Measurements from ENCODE around the gene RALGPS1. TPM values are rescaled to one million over a fixed set of nuclear protein-coding genes. Genes with fewer than 3 reads are reported as not detected.

The RALGPS1 gene
- total RNA-seq, 1 experiment from 2014 or later = 18.6 TPM

DNA sequence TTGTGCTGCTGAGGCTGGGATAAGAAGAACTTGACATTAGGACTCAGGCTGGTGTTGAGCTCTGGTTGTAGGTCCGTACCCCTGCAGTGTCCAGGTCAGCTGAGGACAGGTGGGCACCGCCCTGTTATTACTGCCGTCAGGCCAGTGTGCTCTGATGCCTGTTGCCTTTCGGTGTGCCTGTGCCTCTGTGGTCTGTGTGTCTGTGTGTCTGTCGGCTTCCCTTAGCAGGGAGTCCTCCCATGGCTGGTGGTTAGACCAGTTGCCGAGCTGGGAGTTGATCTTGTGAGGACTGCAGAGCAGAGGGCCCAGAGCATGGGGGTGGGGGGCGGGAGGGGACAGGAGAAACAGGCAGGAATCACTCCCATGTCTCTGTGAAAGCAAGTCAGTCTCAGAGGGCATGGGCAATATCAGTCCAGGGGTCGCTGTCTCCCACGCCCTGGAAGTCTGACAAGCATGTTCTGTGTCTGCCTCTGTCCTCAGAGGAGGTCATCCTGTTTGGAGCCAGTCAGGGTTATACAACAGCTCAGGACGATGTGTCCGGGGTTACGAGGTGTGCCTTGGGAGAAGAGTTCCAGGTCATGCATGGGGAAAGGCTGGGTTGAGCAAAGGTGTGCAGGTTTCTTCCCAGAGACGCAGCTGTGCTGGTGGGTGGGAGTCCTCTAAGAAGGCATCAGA, 282.7 kb downstream of the RALGPS1 start:
- H2BK20ac ChIP-seq (ENCODE audit: low read depth, low read length, poor library complexity, severe bottlenecking) = no peak overlapping the region
- no peaks in the 10 kb centered on the region for H3K79me2 ChIP-seq (ENCODE audit: insufficient read depth, low read length)
- H3K4me1 ChIP-seq (ENCODE audit: insufficient read depth, low read length) = no peaks in the 10 kb centered on the region
- H3K23me2 ChIP-seq (ENCODE audit: insufficient read length, low read depth, low read length, poor library complexity, severe bottlenecking) = peaks cover 2% of the 10 kb centered on the region
- H3K23ac ChIP-seq (ENCODE audit: insufficient read length, low read depth, low read length) = no peak overlapping the region
- no peaks in the 10 kb centered on the region for H4K20me1 ChIP-seq (ENCODE audit: control insufficient read depth, insufficient read depth, insufficient read length)
- H3K4me2 ChIP-seq (ENCODE audit: insufficient read depth, insufficient read length, low read length) = no peak overlapping the region
- H3K18ac ChIP-seq (ENCODE audit: insufficient read length, low read depth, low read length) = no peak overlapping the region
- no peak overlapping the region for H3K56ac ChIP-seq (ENCODE audit: insufficient read length, low read depth, low read length)
- no peak overlapping the region for H3K4ac ChIP-seq (ENCODE audit: low read depth, low read length)
- no peaks in the 10 kb centered on the region for H3K27me3 ChIP-seq (ENCODE audit: insufficient read depth, low read length)
- no peak overlapping the region for H2BK120ac ChIP-seq (ENCODE audit: low read depth, low read length, poor library complexity, severe bottlenecking)
- Mint-ChIP-seq H3K27me3 (ENCODE audit: low read depth) (no peaks in the 10 kb centered on the region), H3K4me1 (peaks cover 2 to 8% of the 10 kb centered on the region in 2 experiments; a peak in 3 of 4 replicates), H3K9me3 (no peaks in the 10 kb centered on the region), H3K4me3 (no peak overlapping the region), H3K36me3 (ENCODE audit: insufficient read depth in 1 of 3, low read depth in 3 of 3) (peaks cover 0 to 2% (median 2%) of the 10 kb centered on the region in 3 experiments; a peak in 1 of 7 replicates), H3K27ac (no peak overlapping the region; a peak in 1 of 7 replicates)
- DNase-seq = no peak
- no peak overlapping the region for H2BK12ac ChIP-seq (ENCODE audit: insufficient read length, low read depth, low read length)
- H2BK15ac ChIP-seq (ENCODE audit: low read depth, low read length) = no peak overlapping the region
- no peak overlapping the region; the same call in 1 of the 2 replicates for H3K14ac ChIP-seq (ENCODE audit: insufficient read depth, low read length)
- no peak overlapping the region for H3K9ac ChIP-seq (ENCODE audit: extremely low read depth, insufficient read length, low read length)
- H4K8ac ChIP-seq (replicated peaks; ENCODE audit: insufficient read length, low read depth, low read length) = no peak overlapping the region
- no peak overlapping the region for H3T11ph ChIP-seq (ENCODE audit: low read length)
- no peaks in the 10 kb centered on the region for H3K9me3 ChIP-seq (ENCODE audit: control insufficient read depth, low read depth, low read length)
- WGBS (ENCODE audit: extremely low coverage, insufficient read length, low lambda C conversion rate) = no CpG with 5 or more reads among the region's 13 CpGs
- H2AK5ac ChIP-seq (ENCODE audit: insufficient read length, low read length) = no peak overlapping the region
- H3K79me1 ChIP-seq (ENCODE audit: insufficient read depth, low read depth, low read length, poor library complexity, severe bottlenecking) = no peaks in the 10 kb centered on the region
- no peak overlapping the region for H4K5ac ChIP-seq (ENCODE audit: insufficient read length, low read depth, low read length)
- H2BK5ac ChIP-seq (ENCODE audit: insufficient read length, low read length) = no peak overlapping the region
- no peak overlapping the region for H4K91ac ChIP-seq (ENCODE audit: insufficient read length, low read depth, low read length)
- H3K27ac ChIP-seq (ENCODE audit: insufficient read length, low read depth, low read length) = no peak overlapping the region
- TF ChIP-seq, protein P1, sequence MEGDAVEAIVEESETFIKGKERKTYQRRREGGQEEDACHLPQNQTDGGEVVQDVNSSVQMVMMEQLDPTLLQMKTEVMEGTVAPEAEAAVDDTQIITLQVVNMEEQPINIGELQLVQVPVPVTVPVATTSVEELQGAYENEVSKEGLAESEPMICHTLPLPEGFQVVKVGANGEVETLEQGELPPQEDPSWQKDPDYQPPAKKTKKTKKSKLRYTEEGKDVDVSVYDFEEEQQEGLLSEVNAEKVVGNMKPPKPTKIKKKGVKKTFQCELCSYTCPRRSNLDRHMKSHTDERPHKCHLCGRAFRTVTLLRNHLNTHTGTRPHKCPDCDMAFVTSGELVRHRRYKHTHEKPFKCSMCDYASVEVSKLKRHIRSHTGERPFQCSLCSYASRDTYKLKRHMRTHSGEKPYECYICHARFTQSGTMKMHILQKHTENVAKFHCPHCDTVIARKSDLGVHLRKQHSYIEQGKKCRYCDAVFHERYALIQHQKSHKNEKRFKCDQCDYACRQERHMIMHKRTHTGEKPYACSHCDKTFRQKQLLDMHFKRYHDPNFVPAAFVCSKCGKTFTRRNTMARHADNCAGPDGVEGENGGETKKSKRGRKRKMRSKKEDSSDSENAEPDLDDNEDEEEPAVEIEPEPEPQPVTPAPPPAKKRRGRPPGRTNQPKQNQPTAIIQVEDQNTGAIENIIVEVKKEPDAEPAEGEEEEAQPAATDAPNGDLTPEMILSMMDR (conservative IDR thresholded peaks at IDR 0.05) = no peak
- no peak overlapping the region for H2AFZ ChIP-seq (ENCODE audit: low read length)

Measured in H9 (cell line).